Measurements from ENCODE around the gene PARD3.
"Not testable (repeated sequence)": the region's sequence is repeated elsewhere in the genome, so short reads cannot be mapped to it uniquely, and the experiment has no call there.

PARD3 gene

GRCh38 chr10:34768261-34768971 lies 46.7 kb downstream of the PARD3 start:
- in situ Hi-C loops (cut with MboI; ENCODE audit: low sequenced_read_pairs): no loop called here

- in situ Hi-C loops (cut with MboI; ENCODE audit: low sequenced_read_pairs): no loop called here
These were observed 48.1 kb downstream of the PARD3 start for GRCh38 chr10:34766811-34767494.

GRCh38 chr10:34766266-34766600 lies 48.9 kb downstream of the PARD3 start:
- in situ Hi-C loops (cut with MboI; ENCODE audit: low sequenced_read_pairs): no loop called here

DNA sequence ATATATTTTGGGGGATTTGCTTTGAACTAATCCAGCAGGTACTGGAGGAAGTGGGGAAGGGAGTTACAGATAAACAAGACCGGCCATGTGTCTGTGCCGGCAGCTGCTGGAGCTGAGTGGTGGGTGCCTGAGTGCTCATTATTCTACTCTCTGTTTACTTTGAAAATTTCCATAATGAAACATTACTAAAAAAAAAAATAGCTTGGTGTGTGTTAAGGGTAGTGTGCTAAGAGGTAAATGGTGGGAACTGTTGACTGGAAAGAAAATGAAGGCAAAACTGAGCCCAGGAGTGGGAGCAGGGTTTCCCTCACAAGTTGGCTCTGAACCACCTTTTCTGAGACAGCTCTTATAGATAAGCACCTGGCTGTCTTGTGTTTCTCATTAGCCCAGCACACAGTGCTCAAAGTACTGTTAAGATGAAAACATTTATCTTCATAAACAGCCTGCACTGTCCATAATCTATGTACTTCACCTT lies 50.6 kb downstream of the PARD3 start:
- in situ Hi-C loops (cut with MboI; ENCODE audit: low sequenced_read_pairs): no loop called here

- in situ Hi-C loops (cut with MboI; ENCODE audit: low sequenced_read_pairs): no loop called here
These were observed 52.3 kb downstream of the PARD3 start for GRCh38 chr10:34762603-34763299.

DNA sequence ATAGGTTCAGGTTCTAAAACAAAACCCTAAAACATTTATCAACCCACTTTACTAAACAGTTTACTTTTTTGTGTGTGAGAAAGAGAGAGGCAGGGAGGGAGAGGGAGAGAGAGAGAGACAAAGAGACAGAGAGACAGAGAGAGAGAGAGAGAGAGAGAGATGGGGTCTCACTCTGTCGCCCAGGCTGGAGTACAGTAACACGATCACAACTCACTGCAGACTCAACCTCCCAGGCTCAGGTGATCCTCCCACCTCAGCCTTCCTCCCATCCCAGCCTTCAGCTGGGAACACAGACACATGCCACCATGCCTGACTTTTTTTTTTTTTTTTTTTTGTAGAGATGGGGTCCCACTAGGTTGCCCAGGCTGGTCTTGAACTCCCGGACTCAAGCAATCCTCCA lies 52.9 kb downstream of the PARD3 start:
- in situ Hi-C loops (cut with MboI; ENCODE audit: low sequenced_read_pairs): no loop called here

DNA sequence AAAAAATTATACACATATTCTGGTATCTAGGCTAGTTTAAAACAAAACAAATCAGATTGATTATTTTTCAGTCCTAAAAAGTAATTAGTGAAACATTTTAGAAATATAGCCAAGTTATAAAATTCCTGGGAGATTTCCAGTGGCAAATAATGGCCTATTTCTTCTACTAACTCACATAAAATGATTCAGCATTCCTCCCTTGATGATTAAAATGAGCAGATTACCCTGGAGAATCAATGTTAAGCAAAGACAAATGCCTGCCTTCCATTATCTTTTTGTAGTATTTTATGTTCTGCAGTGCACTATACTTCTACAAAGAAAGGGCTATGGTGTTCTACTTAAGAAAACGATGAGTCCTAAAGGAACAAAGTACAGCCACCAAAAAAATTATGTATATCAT lies 53.6 kb downstream of the PARD3 start:
- in situ Hi-C loops (cut with MboI; ENCODE audit: low sequenced_read_pairs): no loop called here

GRCh38 chr10:34760606-34761005 lies 54.5 kb downstream of the PARD3 start:
- in situ Hi-C loops (cut with MboI; ENCODE audit: low sequenced_read_pairs): no loop called here

- in situ Hi-C loops (cut with MboI; ENCODE audit: low sequenced_read_pairs): no loop called here
These were observed 55.3 kb downstream of the PARD3 start for GRCh38 chr10:34759837-34760215.

- in situ Hi-C loops (cut with MboI; ENCODE audit: low sequenced_read_pairs): no loop called here
These were observed 55.8 kb downstream of the PARD3 start for GRCh38 chr10:34759161-34759836.

GRCh38 chr10:34758447-34758996 lies 56.6 kb downstream of the PARD3 start:
- in situ Hi-C loops (cut with MboI; ENCODE audit: low sequenced_read_pairs): no loop called here

GRCh38 chr10:34757933-34758332 lies 57.2 kb downstream of the PARD3 start:
- in situ Hi-C loops (cut with MboI; ENCODE audit: low sequenced_read_pairs): no loop called here

- in situ Hi-C loops (cut with MboI; ENCODE audit: low sequenced_read_pairs): not testable (repeated sequence)
These were observed 57.9 kb downstream of the PARD3 start for GRCh38 chr10:34757181-34757580.

DNA sequence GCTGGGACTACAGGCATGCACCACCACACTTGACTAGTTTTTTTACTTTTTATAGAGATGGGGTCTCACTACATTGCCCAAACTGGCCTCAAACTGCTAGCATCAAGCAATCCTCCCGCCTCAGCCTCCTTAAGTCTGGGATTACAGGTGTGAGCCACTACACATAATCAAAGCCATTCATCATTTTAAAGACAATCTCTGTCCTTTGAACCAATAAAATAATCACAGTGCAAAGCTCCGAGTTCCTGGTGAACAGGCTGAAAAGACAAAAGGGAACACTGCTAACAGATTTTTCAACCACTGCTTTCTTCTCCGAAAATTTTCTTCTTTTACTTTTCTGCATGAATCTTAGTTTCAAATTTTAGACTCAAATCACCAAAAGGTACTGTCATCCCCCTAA lies 58.5 kb downstream of the PARD3 start:
- in situ Hi-C loops (cut with MboI; ENCODE audit: low sequenced_read_pairs): no loop called here

DNA sequence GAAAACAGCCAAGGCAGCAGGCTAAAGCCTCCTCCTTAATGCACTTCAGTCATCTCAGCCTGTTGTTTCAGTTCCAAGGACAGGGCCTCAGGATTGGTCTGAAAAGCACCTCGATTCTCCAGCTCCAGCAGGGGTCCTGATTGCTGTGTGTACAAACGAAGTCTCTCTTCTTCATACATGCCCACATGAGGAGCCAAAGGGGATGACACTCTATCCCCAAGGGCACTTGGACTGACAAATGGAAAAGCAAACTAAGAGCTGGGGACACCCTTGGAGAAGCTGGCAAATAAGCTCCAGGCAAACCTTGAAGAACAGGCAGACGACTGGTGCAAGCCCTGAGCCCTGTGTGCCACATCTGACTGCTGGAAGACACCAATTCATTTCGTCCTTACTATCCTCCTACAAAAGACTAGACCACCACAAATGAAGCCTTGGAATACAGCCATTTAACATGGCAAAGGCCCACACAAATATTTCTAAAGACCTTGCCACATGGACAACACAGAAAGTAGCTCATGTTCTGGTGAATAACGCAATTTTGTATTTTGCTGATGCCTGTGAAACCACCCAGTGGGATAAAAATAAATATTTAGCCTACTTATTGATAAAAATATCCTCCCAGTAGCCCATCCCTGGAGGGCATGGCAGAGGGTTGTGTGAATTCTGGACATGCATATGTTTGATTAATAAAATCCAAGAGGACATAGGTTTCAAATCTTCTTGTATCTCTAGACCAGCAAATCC lies 61.9 kb downstream of the PARD3 start:
- in situ Hi-C loops (cut with MboI; ENCODE audit: low sequenced_read_pairs): no loop called here

DNA sequence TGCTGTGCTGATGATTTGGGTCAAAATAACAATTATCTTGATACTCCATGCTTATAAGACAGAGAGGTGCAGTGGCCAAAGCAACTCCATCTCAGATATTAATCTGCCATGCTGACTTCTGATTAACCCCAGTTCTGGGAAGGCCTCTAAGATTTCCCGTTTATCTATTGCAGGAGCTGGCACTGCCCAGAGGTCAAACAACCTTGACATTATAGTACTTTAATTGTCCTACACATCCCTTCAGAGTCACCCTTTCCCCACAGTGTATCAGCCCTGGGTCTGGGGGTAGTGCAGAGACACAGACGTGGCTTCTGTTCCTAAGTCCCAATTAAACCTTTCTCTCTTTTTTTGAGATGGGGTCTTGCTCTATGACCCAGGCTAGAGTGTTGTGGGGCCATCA lies 63.8 kb downstream of the PARD3 start:
- in situ Hi-C loops (cut with MboI; ENCODE audit: low sequenced_read_pairs): no loop called here

GRCh38 chr10:34750795-34751194 lies 64.3 kb downstream of the PARD3 start:
- in situ Hi-C loops (cut with MboI; ENCODE audit: low sequenced_read_pairs): not testable (repeated sequence)

- in situ Hi-C loops (cut with MboI; ENCODE audit: low sequenced_read_pairs): no loop called here
These were observed 66.3 kb downstream of the PARD3 start for GRCh38 chr10:34748767-34749166.

DNA sequence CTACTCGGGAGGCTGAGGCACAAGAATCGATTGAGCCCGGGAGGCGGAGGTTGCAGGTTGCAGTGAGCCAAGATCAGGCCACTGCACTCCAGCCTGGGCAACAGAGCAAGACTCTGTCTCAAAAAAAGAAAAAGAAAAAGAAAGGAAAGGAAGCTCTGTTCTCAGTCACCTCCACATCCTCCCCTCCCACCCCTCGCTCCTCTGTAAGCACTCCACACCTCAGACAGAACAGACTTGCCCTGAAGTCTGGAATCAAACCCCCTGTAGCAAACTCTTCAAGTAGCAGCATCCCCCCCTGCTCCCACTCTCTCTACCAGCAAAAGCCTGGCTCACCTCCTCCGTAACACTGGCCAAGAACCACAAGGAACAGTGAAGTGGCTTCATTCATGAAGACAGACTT lies 66.7 kb downstream of the PARD3 start:
- in situ Hi-C loops (cut with MboI; ENCODE audit: low sequenced_read_pairs): no loop called here

DNA sequence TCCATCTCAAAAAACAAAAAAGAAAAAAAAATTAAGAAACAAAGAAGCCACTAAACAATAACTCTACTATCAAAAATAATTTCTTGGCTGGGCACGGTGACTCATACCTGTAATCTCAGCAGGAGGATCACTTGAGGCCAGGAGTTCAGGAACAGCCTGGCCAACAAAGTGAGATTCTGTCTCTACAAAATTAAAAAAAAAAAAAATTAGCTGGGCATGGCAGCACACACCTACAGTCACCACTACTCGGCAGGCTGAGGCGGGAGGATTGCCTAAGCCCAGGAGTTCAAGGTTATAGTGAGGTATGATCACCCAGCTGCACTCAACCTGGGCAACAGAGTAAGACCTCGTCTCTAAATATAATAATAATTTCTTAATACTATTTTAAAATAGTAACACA lies 69.0 kb downstream of the PARD3 start:
- in situ Hi-C loops (cut with MboI; ENCODE audit: low sequenced_read_pairs): no loop called here

DNA sequence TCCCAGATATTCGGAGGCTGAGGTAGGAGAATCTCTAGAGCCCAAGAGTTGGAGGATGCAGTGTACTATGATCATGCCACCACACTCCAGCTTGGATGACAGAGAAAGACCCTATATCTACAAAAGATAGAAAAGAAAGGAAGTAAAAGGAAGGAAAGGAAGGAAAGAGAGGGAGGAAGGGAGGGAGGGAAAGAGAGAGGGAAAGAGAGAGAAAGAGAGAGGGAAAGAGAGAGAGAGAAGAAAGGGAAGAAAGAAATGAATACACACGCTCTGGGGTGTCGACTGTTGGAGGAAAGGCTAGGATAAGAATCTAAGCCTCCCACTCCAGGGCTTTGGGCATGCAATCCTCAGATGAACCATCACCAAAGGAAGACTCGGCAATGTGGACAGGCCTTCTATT lies 69.9 kb downstream of the PARD3 start:
- in situ Hi-C loops (cut with MboI; ENCODE audit: low sequenced_read_pairs): no loop called here
